ENCODE results near the gene GJC2. TPM values are rescaled to one million over a fixed set of nuclear protein-coding genes. Genes with fewer than 3 reads are reported as not detected.
A peak's percentile ranks its signal among the peaks of the same experiment; 100 is the strongest.
"Not testable (repeated sequence)": the region's sequence is repeated elsewhere in the genome, so short reads cannot be mapped to it uniquely, and the experiment has no call there.

GJC2 gene
- total RNA-seq (2014; rRNA removed; shearing (Covaris generic)): 0.52 and 0.72 TPM in 2 replicates
- polyA plus RNA-seq (2014; cell fraction: nucleus; rRNA removed): 0.11 and 0.49 TPM in 2 replicates

DNA sequence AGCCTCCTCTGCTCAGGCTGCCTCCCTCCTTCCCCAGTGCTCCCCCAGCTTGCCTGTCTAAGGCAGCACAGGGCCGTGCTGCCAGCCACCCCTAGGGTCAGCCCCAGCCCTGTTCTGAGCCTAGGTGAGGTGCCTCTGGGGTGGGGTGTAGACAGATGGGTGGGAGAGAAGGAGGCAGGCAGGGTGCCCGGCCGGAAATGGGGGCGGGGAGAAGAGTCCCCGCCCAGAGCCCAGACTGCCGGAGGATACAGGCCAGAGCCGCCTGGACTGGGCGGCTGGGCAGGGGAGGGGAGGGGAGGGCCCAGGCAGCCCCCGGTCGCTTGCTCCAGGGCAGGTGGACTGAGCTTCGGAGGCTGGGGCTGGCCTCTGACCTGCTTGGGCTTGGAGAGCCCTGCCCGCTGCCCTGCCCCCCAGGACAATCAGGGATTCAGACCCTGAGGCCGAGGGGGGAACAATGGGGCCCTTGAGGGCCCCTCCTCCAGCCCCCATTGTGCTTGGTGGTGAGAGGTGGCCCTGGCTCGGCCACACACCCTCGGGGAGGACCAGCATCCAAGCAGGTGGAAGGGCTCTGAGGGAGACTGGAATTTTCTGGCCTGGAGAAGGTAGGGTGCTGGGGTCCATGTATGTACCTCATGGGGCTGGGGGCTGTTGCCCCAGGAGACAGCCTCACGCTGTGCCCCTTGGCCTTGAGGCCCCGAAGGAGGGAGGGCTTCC lies at the start of gene GJC2:
GJC2 (plus strand) TSS at position 525 of the 714 bp plus-strand sequence. CDS start 7,829 bp downstream, outside the sequence.
- peak; percentile 23 for DNase-seq (ENCODE audit: extremely low read depth, low read depth)

- DNase-seq (ENCODE audit: extremely low read depth, low read depth): no peak
These were observed 48.7 kb upstream of the GJC2 start for GRCh38 chr1:228100822-228101613.

DNA sequence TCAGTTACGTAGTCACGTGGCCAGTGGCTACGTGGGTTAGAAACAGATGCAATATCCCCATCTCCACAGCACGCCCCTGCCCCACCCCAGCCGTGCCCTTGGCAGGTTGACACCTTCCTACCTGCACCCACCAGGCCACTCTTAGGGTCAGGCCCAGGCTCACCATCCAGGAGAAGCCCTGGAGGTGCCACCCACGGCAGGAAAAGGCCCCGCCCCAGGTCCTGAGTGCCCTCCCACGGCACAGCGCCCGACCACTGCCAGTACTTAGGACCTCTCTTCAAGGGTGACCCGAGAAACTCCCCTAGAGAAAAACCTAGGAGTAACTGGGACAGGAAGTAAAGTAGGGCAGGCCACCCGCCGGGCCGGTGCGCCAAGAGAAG lies 48.1 kb upstream of the GJC2 start:
- DNase-seq (ENCODE audit: extremely low read depth, low read depth): no peak

DNA sequence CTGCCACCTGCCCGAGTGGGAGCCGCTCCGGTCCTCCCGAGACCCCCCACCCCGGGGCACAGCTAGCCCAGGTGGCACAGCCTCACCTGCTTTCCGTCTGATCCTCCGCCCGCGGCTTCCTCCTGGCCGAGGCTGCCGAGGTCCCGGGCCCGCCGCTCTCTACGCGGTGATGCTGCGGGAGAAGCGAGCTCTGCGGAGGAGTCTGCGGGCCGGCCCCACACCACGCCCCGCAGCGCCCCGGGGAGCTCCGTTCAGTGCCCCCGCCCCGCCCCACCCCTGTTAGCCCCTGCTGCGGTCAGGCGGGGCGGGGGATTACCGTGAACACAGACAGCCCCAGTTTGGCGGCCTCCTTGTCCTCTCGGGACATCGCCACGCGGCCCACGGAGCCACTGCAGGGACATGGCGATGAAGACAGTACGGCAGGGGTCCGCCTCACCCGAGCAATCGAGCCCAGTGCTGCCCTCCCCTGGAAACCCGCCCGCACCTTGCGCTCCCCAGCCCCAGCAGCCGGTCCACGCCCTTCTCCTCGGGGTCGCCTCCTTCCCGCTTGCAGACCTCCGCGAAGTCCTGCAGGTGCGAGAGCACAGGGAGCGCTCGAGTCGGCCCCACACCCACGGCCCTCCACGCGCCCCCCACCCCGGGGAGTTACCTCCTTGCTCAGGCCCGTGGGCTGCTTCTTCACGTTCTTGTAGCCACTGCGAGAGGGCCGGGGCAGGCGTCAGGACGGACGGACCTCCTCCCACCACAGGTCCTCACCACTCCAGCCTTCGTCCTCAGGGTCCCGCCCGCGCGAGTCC lies 47.5 kb upstream of the GJC2 start:
- no peak for DNase-seq (ENCODE audit: extremely low read depth, low read depth)

DNA sequence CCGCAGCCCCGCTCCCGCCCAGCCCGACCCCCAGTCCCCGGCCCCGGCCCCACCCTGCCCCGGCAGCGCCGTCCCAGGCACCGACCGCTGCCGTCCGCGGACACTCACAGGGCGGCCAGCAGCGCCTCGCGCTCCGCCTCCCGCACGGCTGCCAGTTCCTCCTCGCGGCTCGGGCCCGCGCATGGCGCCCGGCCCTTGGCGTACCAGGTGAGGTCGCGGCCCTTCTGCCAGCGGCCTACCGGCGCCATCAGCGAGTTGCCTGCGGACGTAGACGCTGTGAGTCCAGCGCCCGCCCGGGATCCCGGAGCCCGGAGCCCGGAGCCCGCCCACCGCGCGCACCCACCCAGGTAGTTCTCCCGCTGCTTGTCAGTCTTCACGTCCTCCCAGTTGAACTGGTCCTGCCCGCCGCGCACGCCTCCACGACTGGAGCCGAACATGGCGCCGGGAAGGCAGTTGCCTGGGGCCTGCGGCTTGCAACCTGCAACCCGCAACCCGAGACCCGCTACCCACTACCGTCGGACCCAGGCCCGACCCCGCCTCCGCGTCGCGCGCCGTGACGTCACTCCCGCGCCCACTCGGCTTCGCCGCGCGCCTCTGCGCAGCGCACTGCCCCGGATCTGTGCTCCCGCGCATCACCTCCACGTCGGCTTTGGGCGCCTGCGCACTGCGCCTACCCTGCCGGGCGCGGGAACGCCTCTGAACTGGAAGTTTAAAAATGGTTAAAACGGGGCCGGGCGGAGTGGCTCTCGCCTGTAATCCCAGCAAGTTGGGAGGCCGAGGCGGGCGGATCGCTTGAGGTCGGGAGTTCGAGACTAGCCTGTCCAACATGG lies 46.7 kb upstream of the GJC2 start, which contains the start of gene C1orf35:
C1orf35 (minus strand) TSS at position 535 of the 830 bp plus-strand sequence; CDS start at position 437, 98 bp downstream.
- DNase-seq (ENCODE audit: extremely low read depth, low read depth): peak; percentile 93

DNA sequence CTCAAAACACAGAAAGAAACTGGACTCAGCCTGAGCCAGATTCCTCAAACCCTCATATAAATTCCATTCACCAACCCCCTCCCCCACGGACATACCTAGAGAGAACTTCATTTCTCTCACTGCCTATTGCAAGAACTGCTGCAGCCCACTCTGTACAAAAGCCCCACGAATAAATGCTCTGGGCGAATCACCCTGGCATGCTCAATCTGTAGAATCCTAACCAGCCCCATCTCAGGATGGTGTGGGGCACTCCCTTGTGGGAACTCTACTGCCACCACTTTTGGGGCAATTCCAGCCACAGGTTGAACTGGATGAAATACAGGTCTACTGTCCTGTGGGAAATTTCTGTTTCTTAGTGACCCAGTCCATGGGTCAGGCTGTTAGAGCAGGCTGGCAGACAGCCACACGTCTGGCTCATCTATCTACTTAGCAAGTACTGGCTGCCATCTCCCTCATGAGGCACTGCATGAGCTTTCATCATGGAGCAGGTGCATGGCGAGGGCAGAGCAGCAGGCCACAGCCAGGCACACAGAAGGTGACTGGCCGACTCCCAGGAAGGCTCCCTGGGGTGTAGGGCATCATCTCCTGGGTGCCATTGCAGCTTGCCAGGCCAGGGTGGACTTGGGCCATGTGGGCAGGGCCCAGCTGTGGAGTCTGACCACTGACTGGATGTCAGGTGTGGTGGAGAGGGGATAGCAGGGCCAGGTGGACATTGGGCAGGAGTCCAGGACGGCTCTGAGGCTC lies 45.0 kb upstream of the GJC2 start:
- no peak for DNase-seq (ENCODE audit: extremely low read depth, low read depth)

GRCh38 chr1:228105270-228105995 lies 44.3 kb upstream of the GJC2 start:
- no peak for DNase-seq (ENCODE audit: extremely low read depth, low read depth)

- no peak for DNase-seq (ENCODE audit: extremely low read depth, low read depth)
These were observed 43.5 kb upstream of the GJC2 start for GRCh38 chr1:228105996-228106799.

GRCh38 chr1:228106800-228107054 lies 43.0 kb upstream of the GJC2 start:
- no peak for DNase-seq (ENCODE audit: extremely low read depth, low read depth)

DNA sequence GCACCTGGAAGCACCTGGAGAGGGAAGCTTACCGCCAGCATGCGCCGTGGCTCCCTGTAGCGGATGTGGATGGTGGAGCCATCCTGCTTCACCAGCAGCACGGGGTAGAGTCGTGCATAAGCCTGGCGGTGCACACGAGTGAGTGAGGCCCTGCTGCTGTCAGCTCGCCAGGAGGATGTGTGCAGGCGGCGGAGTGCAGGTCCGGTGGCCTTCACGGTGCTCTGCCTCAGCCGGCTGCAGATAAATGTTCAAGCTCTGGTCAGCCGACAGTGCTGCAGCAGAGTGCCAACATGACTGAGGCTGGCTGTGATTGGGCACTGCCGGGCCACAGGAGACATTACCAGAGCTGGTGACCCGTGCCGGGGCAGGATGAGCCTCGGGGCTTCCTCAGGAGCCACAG lies 42.1 kb upstream of the GJC2 start:
- no peak for DNase-seq (ENCODE audit: extremely low read depth, low read depth)

DNA sequence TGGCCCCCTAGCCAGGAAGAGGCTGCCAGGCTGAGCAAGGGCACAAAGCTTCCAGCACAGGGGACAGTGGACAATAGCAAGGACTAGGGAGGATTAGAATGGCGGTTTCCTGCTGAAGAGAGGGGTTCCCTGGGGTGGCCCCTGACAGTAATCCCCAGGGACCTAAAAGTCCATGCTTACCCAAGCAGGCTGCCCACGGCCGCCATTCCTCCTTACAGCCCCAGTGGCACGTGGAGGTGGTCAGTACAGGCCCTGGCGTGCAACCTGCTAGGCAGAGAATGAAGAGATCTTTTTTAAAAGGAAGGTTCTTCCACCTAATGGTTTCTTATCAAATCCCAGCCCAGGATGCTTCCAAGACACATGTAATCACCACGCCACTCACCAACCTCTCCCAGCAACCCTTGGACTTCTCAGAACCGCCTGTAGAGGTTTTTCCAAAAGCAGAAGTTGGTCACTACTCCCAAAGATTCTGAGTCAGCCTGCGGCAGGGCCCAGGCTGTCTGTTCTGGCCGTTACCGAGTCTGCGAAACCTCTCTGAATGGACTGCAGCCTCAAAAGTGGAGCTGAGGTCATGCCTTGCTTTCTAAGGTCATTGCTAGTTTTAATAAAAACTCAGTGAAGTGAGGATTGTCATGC lies 41.6 kb upstream of the GJC2 start:
- no peak for DNase-seq (ENCODE audit: extremely low read depth, low read depth)

GRCh38 chr1:228108742-228109072 lies 41.0 kb upstream of the GJC2 start:
- no peak for DNase-seq (ENCODE audit: extremely low read depth, low read depth)

DNA sequence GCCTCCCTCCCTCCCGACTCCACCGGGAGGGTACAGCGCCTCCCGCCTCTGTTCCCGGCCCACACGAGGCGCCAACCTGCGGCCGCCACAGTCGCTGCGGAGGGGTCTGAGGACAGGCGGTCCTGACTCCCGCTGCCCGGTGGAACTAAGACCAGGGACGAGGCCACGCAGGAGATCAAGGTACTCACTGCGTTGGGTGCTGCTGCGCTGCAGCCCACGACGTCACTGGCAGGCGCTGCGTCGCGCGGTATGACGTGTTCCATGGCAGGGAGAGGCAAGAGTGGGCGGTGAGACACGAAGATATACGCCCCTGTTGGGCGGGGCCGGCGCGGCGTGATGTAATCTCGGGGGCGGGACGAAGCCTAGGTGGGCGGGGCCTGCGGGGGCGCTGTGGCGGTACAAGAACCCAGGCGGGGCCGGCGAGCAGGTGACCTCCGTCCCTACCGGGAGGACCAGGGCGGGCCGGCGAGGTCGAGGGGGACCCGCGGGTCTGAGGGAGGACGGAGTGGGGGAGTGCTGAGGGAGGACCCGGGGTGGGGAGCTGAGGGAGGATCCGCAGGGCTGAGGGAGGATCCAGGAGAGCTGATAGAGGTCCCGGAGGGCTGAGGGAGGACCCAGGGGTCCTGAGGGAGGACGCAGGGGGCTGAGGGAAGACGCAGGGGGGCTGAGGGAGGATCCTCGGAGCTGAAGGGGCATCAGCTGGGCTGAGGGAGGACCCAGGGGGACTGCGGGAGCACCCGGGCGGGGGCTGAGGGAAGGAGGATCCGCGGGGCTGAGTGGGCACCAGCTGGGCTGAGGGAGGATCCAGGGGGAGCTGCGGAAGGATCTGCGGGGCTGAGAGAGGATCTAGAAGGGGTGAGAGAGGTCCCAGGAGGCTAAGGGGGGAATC lies 40.4 kb upstream of the GJC2 start, which contains the start of gene MRPL55:
MRPL55 (minus strand) TSS at position 227 of the 889 bp plus-strand sequence. CDS start 1,039 bp downstream, outside the sequence.
- DNase-seq (ENCODE audit: extremely low read depth, low read depth): peak; percentile 98

- no peak for DNase-seq (ENCODE audit: extremely low read depth, low read depth)
These were observed 39.7 kb upstream of the GJC2 start for GRCh38 chr1:228109962-228110488.

DNA sequence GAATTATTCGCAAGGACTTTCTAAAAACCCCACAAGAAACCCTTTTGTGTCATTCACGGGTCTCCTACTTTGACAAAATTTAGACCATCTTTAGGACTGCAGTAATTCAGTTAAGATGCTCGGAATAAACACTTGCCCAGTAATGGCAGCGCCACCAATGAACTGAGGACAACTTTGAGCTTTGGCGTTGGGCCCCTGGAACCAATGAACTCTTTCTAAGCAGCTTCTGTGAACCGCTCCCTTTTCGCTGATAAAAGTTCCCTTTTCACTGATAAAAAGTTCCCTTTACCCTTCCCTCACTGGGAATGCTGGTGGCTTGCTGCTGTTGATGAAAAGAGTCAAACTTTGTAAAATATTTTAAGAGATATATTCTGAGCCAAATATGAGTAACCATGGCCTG lies 39.2 kb upstream of the GJC2 start:
- DNase-seq (ENCODE audit: extremely low read depth, low read depth): no peak

DNA sequence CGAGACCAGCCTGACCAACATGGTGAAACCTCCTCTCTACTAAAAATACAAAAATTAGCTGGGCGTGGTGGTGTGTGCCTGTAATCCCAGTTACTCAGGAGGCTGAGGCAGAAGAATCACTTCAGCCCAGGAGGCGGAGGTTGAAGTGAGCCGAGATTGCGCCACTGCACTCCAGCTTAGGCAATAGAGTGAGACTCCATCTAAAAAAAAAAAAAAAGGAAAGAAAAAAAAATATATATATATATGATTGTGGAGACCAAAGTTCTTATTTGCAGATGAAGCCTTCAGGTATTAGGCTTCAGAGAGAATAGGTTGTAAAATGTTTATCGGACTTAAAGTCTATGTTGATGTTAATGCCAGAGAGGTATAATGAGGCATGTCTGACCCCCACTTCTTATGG lies 38.4 kb upstream of the GJC2 start:
- DNase-seq (ENCODE audit: extremely low read depth, low read depth): not testable (repeated sequence)
